Hepatocyte (in vitro differentiated cells): Measurements from ENCODE around the gene CRISP1. TPM values are rescaled to one million over a fixed set of nuclear protein-coding genes. Genes with fewer than 3 reads are reported as not detected.

Experiments used
- DNase-seq: peaks from one replicate; pipeline ENCODE4 v3.0.0-alpha.2; 2016; ENCODE audit warnings: low spot score
- H2AFZ ChIP-seq: fragments of 200-600 bp; sonication (generic); 2 replicates; pipeline ENCODE4 v1.6.0; 2016; ENCODE audit warnings: antibody characterized with exemption, mild to moderate bottlenecking
- H3K27ac ChIP-seq: fragments of 200-600 bp; sonication (generic); 2 replicates; pipeline ENCODE4 v1.5.1; 2016; ENCODE audit warnings: mild to moderate bottlenecking
- H3K27me3 ChIP-seq: fragments of 200-600 bp; sonication (generic); 2 replicates; pipeline ENCODE4 v1.6.1; 2016
- H3K36me3 ChIP-seq: fragments of 200-600 bp; sonication (generic); replicated peaks from 2 replicates; pipeline ENCODE4 v1.5.1; 2016; ENCODE audit warnings: low read depth; ENCODE audit not compliant: insufficient read depth
- H3K4me1 ChIP-seq: fragments of 200-600 bp; sonication (generic); 2 replicates; pipeline ENCODE4 v1.5.1; 2016; ENCODE audit warnings: mild to moderate bottlenecking, moderate library complexity; ENCODE audit not compliant: insufficient read depth
- H3K4me2 ChIP-seq: fragments of 200-600 bp; sonication (generic); 2 replicates; pipeline ENCODE4 v1.6.0; 2016
- H3K4me3 ChIP-seq: fragments of 200-600 bp; sonication (generic); 2 replicates; pipeline ENCODE4 v1.5.1; 2016; ENCODE audit warnings: mild to moderate bottlenecking
- H3K79me2 ChIP-seq: fragments of 200-600 bp; sonication (generic); 2 replicates; pipeline ENCODE4 v1.6.0; 2017; ENCODE audit warnings: mild to moderate bottlenecking
- H3K9me2 ChIP-seq: fragments of 200-600 bp; sonication (generic); replicated peaks from 2 replicates; pipeline ENCODE4 v1.6.0; 2017; ENCODE audit warnings: mild to moderate bottlenecking; ENCODE audit not compliant: insufficient read depth
- H3K9me3 ChIP-seq: fragments of 200-600 bp; sonication (generic); 2 replicates; pipeline ENCODE4 v1.5.1; 2016; ENCODE audit warnings: low read depth, mild to moderate bottlenecking
- H4K20me1 ChIP-seq: fragments of 200-600 bp; sonication (generic); 2 replicates; pipeline ENCODE4 v1.6.0; 2016; ENCODE audit warnings: mild to moderate bottlenecking; ENCODE audit not compliant: insufficient read depth, poor library complexity, severe bottlenecking
- EZH2 ChIP-seq: fragments of 200-600 bp; sonication (generic); IDR thresholded peaks from 2 replicates; pipeline ENCODE4 v1.6.1; 2016; ENCODE audit warnings: antibody characterized with exemption, mild to moderate bottlenecking, borderline replicate concordance
- EZH2phosphoT487 ChIP-seq: fragments of 200-600 bp; sonication (generic); IDR thresholded peaks from one replicate; pipeline ENCODE4 v1.6.1; 2018; ENCODE audit warnings: antibody characterized with exemption, mild to moderate bottlenecking, low read depth, moderate library complexity; ENCODE audit not compliant: unreplicated experiment, severe bottlenecking
- WGBS: methylation state at CpG from one replicate; pipeline ENCODE4 v1.1.6; 2016; ENCODE audit warnings: low lambda C conversion rate; ENCODE audit errors: missing lambda C conversion rate; 5-methylcytosine and 5-hydroxymethylcytosine counted together
- polyA plus RNA-seq: library from polyadenylated mRNA; unstranded; fragments of >200 nt; fragmentation: Nextera tagmentation; extraction: Ambion mirVana; gene quantifications from 2 replicates; pipeline ENCODE4 v1.2.1, GENCODE V29; 2016
- total RNA-seq: library from RNA; depleted of rRNA; stranded (reverse); fragments of >200 nt; gene quantifications from 2 replicates; pipeline ENCODE4 v1.2.3, GENCODE V29; 2014
- TF ChIP-seq, protein P1 (sequence below): fragments of 200-600 bp; sonication (generic); IDR thresholded peaks from 2 replicates; pipeline ENCODE4 v1.5.1; 2016; ENCODE audit warnings: antibody characterized with exemption, mild to moderate bottlenecking; ENCODE audit not compliant: poor library complexity

Gene CRISP1, protein sequence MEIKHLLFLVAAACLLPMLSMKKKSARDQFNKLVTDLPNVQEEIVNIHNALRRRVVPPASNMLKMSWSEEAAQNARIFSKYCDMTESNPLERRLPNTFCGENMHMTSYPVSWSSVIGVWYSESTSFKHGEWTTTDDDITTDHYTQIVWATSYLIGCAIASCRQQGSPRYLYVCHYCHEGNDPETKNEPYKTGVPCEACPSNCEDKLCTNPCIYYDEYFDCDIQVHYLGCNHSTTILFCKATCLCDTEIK
- not detected in 2 replicates for total RNA-seq
- polyA plus RNA-seq, result not detected in 2 replicates

DNA sequence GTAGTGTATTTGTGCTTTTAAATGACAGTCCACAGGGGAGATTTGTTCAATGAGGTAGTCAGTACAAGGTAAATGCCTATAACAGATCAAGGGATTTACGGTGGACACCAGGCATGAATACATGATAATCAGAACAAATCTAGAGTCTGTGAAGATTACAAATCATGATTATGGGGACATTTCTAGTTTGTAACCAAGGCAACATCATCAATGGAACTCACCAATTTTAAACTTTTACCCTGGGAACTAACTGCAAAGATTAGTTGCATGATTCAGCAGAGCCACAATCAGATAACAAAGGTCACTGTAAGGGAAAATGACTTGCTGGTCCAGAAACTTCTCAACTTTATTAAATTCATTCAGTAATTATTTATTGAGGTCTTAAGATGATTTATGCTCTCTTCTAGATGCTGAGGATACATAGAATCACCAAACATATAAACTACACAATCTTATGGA, at the start of gene CRISP1:
CRISP1 (minus strand) TSS at position 51 of the 459 bp plus-strand sequence. CDS start 9,135 bp downstream, outside the sequence.
- Histone ChIP-seq H3K4me1 (no peaks in the 10 kb centered on the region), H3K36me3 (no peaks in the 10 kb centered on the region), H3K4me2 (no peak within 1 kb of the TSS), H2AFZ (no peak within 1 kb of the TSS), H3K4me3 (no peak within 1 kb of the TSS), H3K27ac (no peak within 1 kb of the TSS), H3K9me3 (no peaks in the 10 kb centered on the region), H4K20me1 (no peaks in the 10 kb centered on the region), H3K79me2 (no peaks in the 10 kb centered on the region), H3K9me2 (no peaks in the 10 kb centered on the region), H3K27me3 (no peaks in the 10 kb centered on the region)
- WGBS, result 32% methylated on average over 1 of the region's 1 CpG
- TF ChIP-seq EZH2 (no peak), EZH2phosphoT487 (no peak)
- TF ChIP-seq, protein P1, sequence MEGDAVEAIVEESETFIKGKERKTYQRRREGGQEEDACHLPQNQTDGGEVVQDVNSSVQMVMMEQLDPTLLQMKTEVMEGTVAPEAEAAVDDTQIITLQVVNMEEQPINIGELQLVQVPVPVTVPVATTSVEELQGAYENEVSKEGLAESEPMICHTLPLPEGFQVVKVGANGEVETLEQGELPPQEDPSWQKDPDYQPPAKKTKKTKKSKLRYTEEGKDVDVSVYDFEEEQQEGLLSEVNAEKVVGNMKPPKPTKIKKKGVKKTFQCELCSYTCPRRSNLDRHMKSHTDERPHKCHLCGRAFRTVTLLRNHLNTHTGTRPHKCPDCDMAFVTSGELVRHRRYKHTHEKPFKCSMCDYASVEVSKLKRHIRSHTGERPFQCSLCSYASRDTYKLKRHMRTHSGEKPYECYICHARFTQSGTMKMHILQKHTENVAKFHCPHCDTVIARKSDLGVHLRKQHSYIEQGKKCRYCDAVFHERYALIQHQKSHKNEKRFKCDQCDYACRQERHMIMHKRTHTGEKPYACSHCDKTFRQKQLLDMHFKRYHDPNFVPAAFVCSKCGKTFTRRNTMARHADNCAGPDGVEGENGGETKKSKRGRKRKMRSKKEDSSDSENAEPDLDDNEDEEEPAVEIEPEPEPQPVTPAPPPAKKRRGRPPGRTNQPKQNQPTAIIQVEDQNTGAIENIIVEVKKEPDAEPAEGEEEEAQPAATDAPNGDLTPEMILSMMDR, result no peak
- DNase-seq, result no peak

GRCh38 chr6:49915035-49915434, 48.7 kb upstream of the CRISP1 start:
- Histone ChIP-seq H3K79me2 (no peaks in the 10 kb centered on the region), H3K4me1 (peaks cover 7% of the 10 kb centered on the region), H3K27me3 (no peaks in the 10 kb centered on the region), H3K27ac (no peak overlapping the region), H3K4me2 (no peak overlapping the region), H3K4me3 (no peak overlapping the region), H3K9me3 (no peaks in the 10 kb centered on the region), H3K36me3 (no peaks in the 10 kb centered on the region), H2AFZ (no peak overlapping the region), H3K9me2 (no peaks in the 10 kb centered on the region), H4K20me1 (no peaks in the 10 kb centered on the region)
- peak; percentile 13 for DNase-seq
- TF ChIP-seq EZH2phosphoT487 (no peak), EZH2 (no peak)
- TF ChIP-seq, protein P1, result no peak
- WGBS, result 28% methylated on average over 3 of the region's 3 CpGs

GRCh38 chr6:49913636-49914375, 47.5 kb upstream of the CRISP1 start:
- Histone ChIP-seq H3K9me3 (no peaks in the 10 kb centered on the region), H3K9me2 (no peaks in the 10 kb centered on the region), H3K36me3 (no peaks in the 10 kb centered on the region), H3K4me1 (peaks cover 7% of the 10 kb centered on the region), H3K27me3 (no peaks in the 10 kb centered on the region), H3K4me2 (no peak overlapping the region), H2AFZ (no peak overlapping the region), H3K27ac (no peak overlapping the region), H3K4me3 (no peak overlapping the region), H4K20me1 (no peaks in the 10 kb centered on the region), H3K79me2 (no peaks in the 10 kb centered on the region)
- peak; percentile 10 for DNase-seq
- TF ChIP-seq, protein P1, result no peak
- TF ChIP-seq EZH2 (no peak), EZH2phosphoT487 (no peak)
- 46% methylated on average over 6 of the region's 6 CpGs for WGBS
